Natural killer cell (primary cell): Measurements from ENCODE around the gene HOXC5. TPM values are rescaled to one million over a fixed set of nuclear protein-coding genes. Genes with fewer than 3 reads are reported as not detected.

Experiments
- ATAC-seq, 3 donors: fragments of 150-1000 bp in 2 of 3; fragments of 200-7000 bp in 1 of 3; cut with Tn5 transposase; 1 replicate in 1 of 3; 2 replicates in 2 of 3; pipeline ENCODE4 v1.10.0; 2021; ENCODE audit warnings: mild to moderate bottlenecking in 2 of 3, moderate library complexity in 2 of 3
- DNase-seq, 2 donors: peaks; one replicate each; pipeline versions ENCODE4 v3.0.0 to v3.0.0-alpha.2; 2013 to 2021; ENCODE audit warnings: mixed read lengths in 1 of 2
- H3K27ac ChIP-seq: one replicate; pipeline ENCODE4 v1.5.1; 2013; ENCODE audit warnings: mild to moderate bottlenecking, low read length
- H3K27me3 ChIP-seq: one replicate; pipeline ENCODE4 v1.6.1; 2013; ENCODE audit warnings: low read length; ENCODE audit not compliant: control insufficient read depth, insufficient read depth
- H3K36me3 ChIP-seq: one replicate; pipeline ENCODE4 v1.6.1; 2013; ENCODE audit warnings: low read length; ENCODE audit not compliant: control insufficient read depth, insufficient read depth
- H3K4me1 ChIP-seq: one replicate; pipeline ENCODE4 v1.6.1; 2013; ENCODE audit warnings: low read length; ENCODE audit not compliant: control insufficient read depth, insufficient read depth
- H3K4me3 ChIP-seq: one replicate; pipeline ENCODE4 v1.5.1; 2013; ENCODE audit warnings: low read length
- H3K9me3 ChIP-seq: one replicate; pipeline ENCODE4 v1.6.1; 2013; ENCODE audit warnings: low read length; ENCODE audit not compliant: control insufficient read depth, insufficient read depth
- H3K27ac Mint-ChIP-seq, 2 donors: one replicate each; pipeline ENCODE4 v1.8.0; 2022; ENCODE audit warnings: mild to moderate bottlenecking in 2 of 2, mixed read lengths in 2 of 2, moderate library complexity in 1 of 2
- H3K27me3 Mint-ChIP-seq, 2 donors: one replicate each; pipeline ENCODE4 v1.8.0; 2022; ENCODE audit warnings: low read depth in 2 of 2, mixed read lengths in 2 of 2
- H3K36me3 Mint-ChIP-seq: one replicate; pipeline ENCODE4 v1.8.0; 2022; ENCODE audit warnings: mixed read lengths
- H3K4me1 Mint-ChIP-seq, 2 donors: one replicate each; pipeline ENCODE4 v1.8.0; 2022; ENCODE audit warnings: mixed read lengths in 2 of 2
- H3K4me3 Mint-ChIP-seq: one replicate; pipeline ENCODE4 v1.8.0; 2022; ENCODE audit warnings: mild to moderate bottlenecking, moderate library complexity, mixed read lengths
- H3K9me3 Mint-ChIP-seq, 2 donors: one replicate each; pipeline ENCODE4 v1.8.0; 2022; ENCODE audit warnings: mixed read lengths in 2 of 2
- CTCF ChIP-seq: fragments of 200-600 bp; IDR thresholded peaks from one replicate; pipeline ENCODE4 v1.8.0; 2022; ENCODE audit warnings: antibody characterized with exemption
- WGBS: methylation state at CpG from one replicate; pipeline ENCODE4 v1.1.7; 2013; ENCODE audit warnings: missing lambda C conversion rate; ENCODE audit not compliant: insufficient coverage; 5-methylcytosine and 5-hydroxymethylcytosine counted together
- intact Hi-C: fragments of 100-400 bp; cut with micrococcal nuclease; formaldehyde crosslinking; loops from one replicate; pipeline ENCODE4 v1.14.2; 2022
- total RNA-seq, 4 donors: library from RNA; stranded (reverse); fragments of 120-200 nt in 1 of 4; gene quantifications; one replicate each; pipeline versions ENCODE4 v1.2.3 to v1.2.4, GENCODE V29; 2013 to 2022

Gene HOXC5
- total RNA-seq, 3 donors from 2014 or later (not counting 1 experiment from before 2014, with no cell fraction given), result 0.20 TPM; not detected in 2

GRCh38 chr12:54003625-54004024 is 29.2 kb upstream of the HOXC5 start:
- Mint-ChIP-seq H3K9me3 (no peaks in the 10 kb centered on the region), H3K4me3 (peak overlapping the region; percentile 21), H3K36me3 (peaks cover 5% of the 10 kb centered on the region), H3K27me3 (peaks cover 84 to 87% of the 10 kb centered on the region in 2 donors), H3K4me1 (peaks cover 10 to 14% of the 10 kb centered on the region in 2 donors), H3K27ac (no peak overlapping the region)
- no peak for TF ChIP-seq CTCF
- DNase-seq (no peak), ATAC-seq (no peak)
- H3K27me3 ChIP-seq, result peaks cover 90% of the 10 kb centered on the region
- 48% methylated on average over 3 of the region's 3 CpGs for WGBS
- intact Hi-C loops, result loop anchor here (2.0 kb wide), 1 partner anchor 15 kb away; no protein-coding TSS in a partner anchor
- H3K9me3 ChIP-seq, result peaks cover 3% of the 10 kb centered on the region
- no peak overlapping the region for H3K27ac ChIP-seq
- peaks cover 22% of the 10 kb centered on the region for H3K4me1 ChIP-seq
- no peaks in the 10 kb centered on the region for H3K36me3 ChIP-seq
- H3K4me3 ChIP-seq, result no peak overlapping the region

- H3K4me1 ChIP-seq, result peaks cover 25% of the 10 kb centered on the region
- Mint-ChIP-seq H3K27me3 (peaks cover 84 to 85% of the 10 kb centered on the region in 2 donors), H3K27ac (no peak overlapping the region), H3K36me3 (peaks cover 5% of the 10 kb centered on the region), H3K4me1 (peaks cover 12 to 14% of the 10 kb centered on the region in 2 donors), H3K9me3 (no peaks in the 10 kb centered on the region), H3K4me3 (no peak overlapping the region)
- H3K9me3 ChIP-seq, result peaks cover 3% of the 10 kb centered on the region
- ATAC-seq, result no peak
- H3K27ac ChIP-seq, result no peak overlapping the region
- 20% methylated on average over 18 of the region's 20 CpGs for WGBS
- intact Hi-C loops, result no loop called here
- H3K27me3 ChIP-seq, result peaks cover 86% of the 10 kb centered on the region
- H3K36me3 ChIP-seq, result no peaks in the 10 kb centered on the region
- H3K4me3 ChIP-seq, result no peak overlapping the region
- DNase-seq, result no peak
- TF ChIP-seq CTCF, result no peak
Measured at GRCh38 chr12:54004063-54004840, 28.6 kb upstream of the HOXC5 start.

GRCh38 chr12:54004841-54005530 is 27.9 kb upstream of the HOXC5 start:
- intact Hi-C loops, result no loop called here
- H3K27ac ChIP-seq, result no peak overlapping the region
- peaks cover 3% of the 10 kb centered on the region for H3K9me3 ChIP-seq
- H3K27me3 ChIP-seq, result peaks cover 87% of the 10 kb centered on the region
- H3K9me3 Mint-ChIP-seq, result no peaks in the 10 kb centered on the region
- DNase-seq (no peak), ATAC-seq (no peak)
- H3K4me1 ChIP-seq, result peaks cover 23% of the 10 kb centered on the region
- H3K36me3 ChIP-seq, result no peaks in the 10 kb centered on the region
- H3K36me3 Mint-ChIP-seq, result peaks cover 5% of the 10 kb centered on the region
- H3K4me3 Mint-ChIP-seq, result peak overlapping the region; percentile 95
- H3K4me3 ChIP-seq, result no peak overlapping the region
- H3K27ac Mint-ChIP-seq, result peak overlapping the region in 1 of 2 donors; percentile 7
- peaks cover 84 to 89% of the 10 kb centered on the region in 2 donors for H3K27me3 Mint-ChIP-seq
- peaks cover 13 to 19% of the 10 kb centered on the region in 2 donors for H3K4me1 Mint-ChIP-seq
- WGBS, result 11% methylated on average over 27 of the region's 31 CpGs
- no peak for TF ChIP-seq CTCF
